Activated CD8-positive, alpha-beta T cell treated with anti-CD3 and anti-CD28 coated beads, Interleukin-2, amount 10 ng/mL, durations not matched to agents 7 days and 5 days (primary cell): Measurements from ENCODE around the gene NLRP3. TPM values are rescaled to one million over a fixed set of nuclear protein-coding genes. Genes with fewer than 3 reads are reported as not detected.
A peak's percentile ranks its signal among the peaks of the same experiment; 100 is the strongest.
"Not testable (repeated sequence)": the region's sequence is repeated elsewhere in the genome, so short reads cannot be mapped to it uniquely, and the experiment has no call there.

Source experiments
- ATAC-seq: fragments of 150-1000 bp; cut with Tn5 transposase; one replicate; pipeline ENCODE4 v1.10.0; 2021; ENCODE audit warnings: moderate library complexity
- CTCF ChIA-PET: fragments of 350-600 bp; sonication (Branson Sonifier 250); formaldehyde crosslinking; loops from one replicate; lab custom pipeline; 2021; ENCODE audit warnings: antibody characterized with exemption; lab: Charles Lee
- POLR2A ChIA-PET: fragments of 350-600 bp; sonication (Branson Sonifier 250); formaldehyde crosslinking; loops from one replicate; lab custom pipeline; 2021; ENCODE audit warnings: antibody characterized with exemption; lab: Charles Lee
- DNase-seq: peaks from one replicate; pipeline ENCODE4 v3.0.0-alpha.2; 2020
- H3K27ac Mint-ChIP-seq: one replicate; pipeline ENCODE4 v1.8.0; 2021; ENCODE audit warnings: mild to moderate bottlenecking, mixed read lengths
- H3K27me3 Mint-ChIP-seq: one replicate; pipeline ENCODE4 v1.8.0; 2021; ENCODE audit warnings: low read depth, mixed read lengths
- H3K36me3 Mint-ChIP-seq: one replicate; pipeline ENCODE4 v1.8.0; 2021; ENCODE audit warnings: low read depth, mixed read lengths
- H3K4me1 Mint-ChIP-seq: one replicate; pipeline ENCODE4 v1.8.0; 2021; ENCODE audit warnings: low read depth, mixed read lengths
- H3K4me3 Mint-ChIP-seq: one replicate; pipeline ENCODE4 v1.8.0; 2021; ENCODE audit warnings: mild to moderate bottlenecking, mixed read lengths
- H3K9me3 Mint-ChIP-seq: one replicate; pipeline ENCODE4 v1.8.0; 2022; ENCODE audit warnings: mixed read lengths; ENCODE audit not compliant: insufficient read depth
- total RNA-seq, 2 experiments: library from RNA; stranded (reverse); gene quantifications; one replicate each; pipeline ENCODE4 v1.2.3, GENCODE V29; 2021

NLRP3 gene
- total RNA-seq, 2 experiments from 2014 or later = 4.5 to 4.7 TPM

GRCh38 chr1:247375747-247376146 is 40.2 kb upstream of the NLRP3 start:
- ATAC-seq (no peak), DNase-seq (no peak)
- Mint-ChIP-seq H3K36me3 (no peaks in the 10 kb centered on the region), H3K27me3 (peaks cover 8% of the 10 kb centered on the region), H3K4me1 (peaks cover 6% of the 10 kb centered on the region), H3K9me3 (no peaks in the 10 kb centered on the region), H3K4me3 (no peak overlapping the region), H3K27ac (no peak overlapping the region)
- POLR2A ChIA-PET = no interaction called here
- CTCF ChIA-PET = interaction anchor here (3.8 kb wide), 1 partner anchor 15 kb away, joined by 41 read pairs; no protein-coding TSS in a partner anchor

- Mint-ChIP-seq H3K4me3 (no peak overlapping the region), H3K9me3 (no peaks in the 10 kb centered on the region), H3K27me3 (peaks cover 8% of the 10 kb centered on the region), H3K4me1 (peaks cover 6% of the 10 kb centered on the region), H3K27ac (no peak overlapping the region), H3K36me3 (no peaks in the 10 kb centered on the region)
- ChIA-PET CTCF (interaction anchor here (1.0 kb wide), 1 partner anchor 13 kb away, joined by 5 read pairs; no protein-coding TSS in a partner anchor), POLR2A (no interaction called here)
- no peak for DNase-seq
- ATAC-seq = no peak
Measured at GRCh38 chr1:247376659-247377058, 39.3 kb upstream of the NLRP3 start.

GRCh38 chr1:247377656-247378055 is 38.3 kb upstream of the NLRP3 start:
- H3K4me3 Mint-ChIP-seq, H3K9me3 Mint-ChIP-seq, DNase-seq, ATAC-seq, POLR2A ChIA-PET, H3K27me3 Mint-ChIP-seq, H3K36me3 Mint-ChIP-seq, H3K4me1 Mint-ChIP-seq, H3K27ac Mint-ChIP-seq: not testable (repeated sequence)
- CTCF ChIA-PET = interaction anchor here (1.0 kb wide), 1 partner anchor 12 kb away, joined by 5 read pairs; no protein-coding TSS in a partner anchor

- no peaks in the 10 kb centered on the region for H3K9me3 Mint-ChIP-seq
- H3K4me1 Mint-ChIP-seq = peaks cover 3% of the 10 kb centered on the region
- H3K4me3 Mint-ChIP-seq = no peak overlapping the region
- no peaks in the 10 kb centered on the region for H3K36me3 Mint-ChIP-seq
- DNase-seq (no peak), ATAC-seq (no peak)
- ChIA-PET CTCF (no interaction called here), POLR2A (no interaction called here)
- no peak overlapping the region for H3K27ac Mint-ChIP-seq
- H3K27me3 Mint-ChIP-seq = peaks cover 8% of the 10 kb centered on the region
Measured at GRCh38 chr1:247378334-247379073, 37.5 kb upstream of the NLRP3 start.

- Mint-ChIP-seq H3K9me3 (peaks cover 10% of the 10 kb centered on the region), H3K27ac (no peak overlapping the region), H3K27me3 (no peaks in the 10 kb centered on the region), H3K4me3 (no peak overlapping the region), H3K36me3 (no peaks in the 10 kb centered on the region), H3K4me1 (peaks cover 4% of the 10 kb centered on the region)
- no peak for ATAC-seq
- CTCF ChIA-PET = interaction anchor here (0.9 kb wide), 2 partner anchors 13 to 102 kb away, joined by 3 read pairs; no protein-coding TSS in a partner anchor
- POLR2A ChIA-PET = no interaction called here
- no peak for DNase-seq
Measured at GRCh38 chr1:247385283-247385682, 30.7 kb upstream of the NLRP3 start.

GRCh38 chr1:247386217-247386616 is 29.8 kb upstream of the NLRP3 start:
- Mint-ChIP-seq H3K27me3 (no peaks in the 10 kb centered on the region), H3K4me1 (peaks cover 4% of the 10 kb centered on the region), H3K9me3 (peaks cover 10% of the 10 kb centered on the region), H3K27ac (no peak overlapping the region), H3K4me3 (no peak overlapping the region), H3K36me3 (no peaks in the 10 kb centered on the region)
- ATAC-seq (no peak), DNase-seq (no peak)
- POLR2A ChIA-PET = no interaction called here
- CTCF ChIA-PET = interaction anchor here (0.9 kb wide), 2 partner anchors 14 to 101 kb away, joined by 3 read pairs; no protein-coding TSS in a partner anchor

- ATAC-seq (no peak), DNase-seq (no peak)
- Mint-ChIP-seq H3K4me3 (no peak overlapping the region), H3K9me3 (peaks cover 10% of the 10 kb centered on the region), H3K27me3 (no peaks in the 10 kb centered on the region), H3K4me1 (peaks cover 4% of the 10 kb centered on the region), H3K27ac (no peak overlapping the region), H3K36me3 (no peaks in the 10 kb centered on the region)
- CTCF ChIA-PET = interaction anchor here (0.8 to 1.1 kb wide), 3 partner anchors 13 to 203 kb away, joined by 3 to 4 read pairs (median 4); no protein-coding TSS in a partner anchor
- POLR2A ChIA-PET = no interaction called here
Measured at GRCh38 chr1:247386687-247387086, 29.3 kb upstream of the NLRP3 start.

- peaks cover 10% of the 10 kb centered on the region for H3K9me3 Mint-ChIP-seq
- POLR2A ChIA-PET = no interaction called here
- peaks cover 4% of the 10 kb centered on the region for H3K4me1 Mint-ChIP-seq
- no peak overlapping the region for H3K27ac Mint-ChIP-seq
- DNase-seq (no peak), ATAC-seq (no peak)
- no peaks in the 10 kb centered on the region for H3K36me3 Mint-ChIP-seq
- CTCF ChIA-PET = interaction anchor here (0.8 to 1.3 kb wide), 4 partner anchors 14 to 203 kb away, joined by 3 to 4 read pairs (median 4); no protein-coding TSS in a partner anchor
- H3K4me3 Mint-ChIP-seq = no peak overlapping the region
- H3K27me3 Mint-ChIP-seq = no peaks in the 10 kb centered on the region
Measured at GRCh38 chr1:247387096-247387495, 28.9 kb upstream of the NLRP3 start.

GRCh38 chr1:247387565-247387964 is 28.4 kb upstream of the NLRP3 start:
- no peaks in the 10 kb centered on the region for H3K36me3 Mint-ChIP-seq
- DNase-seq (no peak), ATAC-seq (no peak)
- H3K4me1 Mint-ChIP-seq = peaks cover 4% of the 10 kb centered on the region
- no peak overlapping the region for H3K4me3 Mint-ChIP-seq
- ChIA-PET CTCF (interaction anchor here (0.7 to 1.3 kb wide), 5 partner anchors 14 to 202 kb away, joined by 3 to 4 read pairs (median 3); no protein-coding TSS in a partner anchor), POLR2A (no interaction called here)
- peaks cover 10% of the 10 kb centered on the region for H3K9me3 Mint-ChIP-seq
- H3K27ac Mint-ChIP-seq = no peak overlapping the region
- H3K27me3 Mint-ChIP-seq = no peaks in the 10 kb centered on the region

- H3K27ac Mint-ChIP-seq = peak overlapping the region; percentile 75
Measured at GRCh38 chr1:247390116-247390791, 25.7 kb upstream of the NLRP3 start.

GRCh38 chr1:247390996-247391395 is 25.0 kb upstream of the NLRP3 start:
- Mint-ChIP-seq H3K9me3 (no peaks in the 10 kb centered on the region), H3K4me3 (no peak overlapping the region), H3K27ac (no peak overlapping the region), H3K27me3 (no peaks in the 10 kb centered on the region), H3K4me1 (peaks cover 4% of the 10 kb centered on the region), H3K36me3 (no peaks in the 10 kb centered on the region)
- ATAC-seq (no peak), DNase-seq (no peak)
- ChIA-PET CTCF (interaction anchor here (0.7 to 2.8 kb wide), 15 partner anchors 8 to 196 kb away, joined by 3 to 62 read pairs (median 4); partner anchors contain the start of genes NLRP3 and OR2C3), POLR2A (interaction anchor here (1.3 kb wide), 1 partner anchor 96 kb away, joined by 3 read pairs; no protein-coding TSS in a partner anchor)

More at GRCh38 chr1:247390116-247390791, 25.7 kb upstream of the NLRP3 start:
- H3K27me3 Mint-ChIP-seq = no peaks in the 10 kb centered on the region
- H3K4me3 Mint-ChIP-seq = peak overlapping the region; percentile 63
- no peaks in the 10 kb centered on the region for H3K36me3 Mint-ChIP-seq
- peaks cover 4% of the 10 kb centered on the region for H3K4me1 Mint-ChIP-seq
- ATAC-seq (peak; percentile 97), DNase-seq (peak; percentile 91)
- ChIA-PET POLR2A (interaction anchor here (1.3 to 1.6 kb wide), 2 partner anchors 26 to 97 kb away, joined by 3 to 4 read pairs; partner anchors contain the start of gene NLRP3), CTCF (interaction anchor here (0.6 to 2.8 kb wide), 34 partner anchors 9 to 1878 kb away, joined by 3 to 62 read pairs (median 3); partner anchors contain the start of genes NLRP3 and OR2C3)
- H3K9me3 Mint-ChIP-seq = peaks cover under 1% of the 10 kb centered on the region
